ENCODE measurements around the gene VPS72. TPM values are rescaled to one million over a fixed set of nuclear protein-coding genes. Genes with fewer than 3 reads are reported as not detected.

Gene VPS72
- polyA plus RNA-seq, 1 experiment: 71.0 TPM

DNA sequence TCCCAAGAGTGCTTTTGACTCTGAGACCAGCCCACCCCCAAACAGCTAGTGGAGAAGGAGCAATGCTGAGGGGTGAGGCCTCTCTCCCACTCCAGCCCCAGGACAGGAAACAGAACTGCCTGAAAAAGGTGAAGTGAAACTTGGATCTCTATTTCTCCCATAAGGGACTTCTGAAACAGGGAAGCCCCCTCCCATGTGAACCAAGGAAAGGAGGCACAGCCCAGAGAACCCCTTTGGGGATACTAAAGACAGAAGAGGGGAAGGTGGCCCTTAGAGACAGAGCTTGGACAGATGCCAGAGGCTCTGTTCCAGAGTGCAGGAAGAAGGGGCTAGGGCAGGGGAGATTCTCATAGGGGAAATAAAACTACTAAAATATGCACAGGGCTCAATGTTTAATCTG, 30.6 kb downstream of the VPS72 start:
- TF ChIP-seq, protein P1, sequence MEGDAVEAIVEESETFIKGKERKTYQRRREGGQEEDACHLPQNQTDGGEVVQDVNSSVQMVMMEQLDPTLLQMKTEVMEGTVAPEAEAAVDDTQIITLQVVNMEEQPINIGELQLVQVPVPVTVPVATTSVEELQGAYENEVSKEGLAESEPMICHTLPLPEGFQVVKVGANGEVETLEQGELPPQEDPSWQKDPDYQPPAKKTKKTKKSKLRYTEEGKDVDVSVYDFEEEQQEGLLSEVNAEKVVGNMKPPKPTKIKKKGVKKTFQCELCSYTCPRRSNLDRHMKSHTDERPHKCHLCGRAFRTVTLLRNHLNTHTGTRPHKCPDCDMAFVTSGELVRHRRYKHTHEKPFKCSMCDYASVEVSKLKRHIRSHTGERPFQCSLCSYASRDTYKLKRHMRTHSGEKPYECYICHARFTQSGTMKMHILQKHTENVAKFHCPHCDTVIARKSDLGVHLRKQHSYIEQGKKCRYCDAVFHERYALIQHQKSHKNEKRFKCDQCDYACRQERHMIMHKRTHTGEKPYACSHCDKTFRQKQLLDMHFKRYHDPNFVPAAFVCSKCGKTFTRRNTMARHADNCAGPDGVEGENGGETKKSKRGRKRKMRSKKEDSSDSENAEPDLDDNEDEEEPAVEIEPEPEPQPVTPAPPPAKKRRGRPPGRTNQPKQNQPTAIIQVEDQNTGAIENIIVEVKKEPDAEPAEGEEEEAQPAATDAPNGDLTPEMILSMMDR (IDR thresholded peaks at IDR 0.05; ENCODE audit: insufficient read depth, low read depth, low read length): no peak
- H3K36me3 ChIP-seq (ENCODE audit: control insufficient read depth, insufficient read depth, low read length): peaks cover 25% of the 10 kb centered on the region
- POLR2A ChIA-PET: no interaction called here
- CTCF ChIA-PET: interaction anchor here (10.0 kb wide), 1 partner anchor 59 kb away, joined by 124 read pairs; no protein-coding TSS in a partner anchor
- no peak for DNase-seq (ENCODE audit: low read depth)
- H3K27me3 ChIP-seq (ENCODE audit: control insufficient read depth, insufficient read depth, low read length): no peaks in the 10 kb centered on the region
- no peak overlapping the region for H3K4me3 ChIP-seq (ENCODE audit: low read depth, low read length)

DNA sequence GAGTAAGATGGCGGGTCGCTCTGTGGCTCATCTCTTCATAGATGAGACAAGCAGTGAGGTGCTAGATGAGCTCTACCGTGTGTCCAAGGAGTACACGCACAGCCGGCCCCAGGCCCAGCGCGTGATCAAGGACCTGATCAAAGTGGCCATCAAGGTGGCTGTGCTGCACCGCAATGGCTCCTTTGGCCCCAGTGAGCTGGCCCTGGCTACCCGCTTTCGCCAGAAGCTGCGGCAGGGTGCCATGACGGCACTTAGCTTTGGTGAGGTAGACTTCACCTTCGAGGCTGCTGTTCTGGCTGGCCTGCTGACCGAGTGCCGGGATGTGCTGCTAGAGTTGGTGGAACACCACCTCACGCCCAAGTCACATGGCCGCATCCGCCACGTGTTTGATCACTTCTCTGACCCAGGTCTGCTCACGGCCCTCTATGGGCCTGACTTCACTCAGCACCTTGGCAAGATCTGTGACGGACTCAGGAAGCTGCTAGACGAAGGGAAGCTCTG, 31.2 kb downstream of the VPS72 start:
- CTCF ChIA-PET: interaction anchor here (0.9 to 10.0 kb wide), 3 partner anchors 58 to 135 kb away, joined by 3 to 124 read pairs (median 3); no protein-coding TSS in a partner anchor
- TF ChIP-seq, protein P1 (IDR thresholded peaks at IDR 0.05; ENCODE audit: insufficient read depth, low read depth, low read length): no peak
- Histone ChIP-seq H3K27me3 (ENCODE audit: control insufficient read depth, insufficient read depth, low read length) (no peaks in the 10 kb centered on the region), H3K36me3 (ENCODE audit: control insufficient read depth, insufficient read depth, low read length) (peaks cover 25% of the 10 kb centered on the region), H3K4me3 (ENCODE audit: low read depth, low read length) (no peak overlapping the region)
- DNase-seq (ENCODE audit: low read depth): no peak
- POLR2A ChIA-PET: no interaction called here

DNA sequence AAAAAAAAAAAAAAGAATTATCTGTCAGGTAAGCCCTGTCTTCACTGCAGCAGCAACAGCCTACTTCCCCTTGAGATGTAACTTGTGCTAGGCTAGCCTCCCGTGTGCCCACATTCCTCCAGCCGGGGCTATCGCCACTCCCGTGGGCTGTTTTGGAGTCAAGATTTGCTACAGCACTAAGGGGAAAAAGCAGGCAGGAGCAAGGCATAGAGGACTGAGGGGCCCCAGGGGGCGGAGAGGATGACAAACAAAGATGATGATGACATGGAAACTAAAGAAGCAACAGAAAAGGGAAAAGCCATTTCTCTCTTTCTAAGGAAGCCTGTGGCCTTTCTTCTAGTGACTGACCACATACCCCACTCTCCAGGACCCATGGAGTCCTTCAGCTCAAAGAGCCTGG, 31.7 kb downstream of the VPS72 start:
- POLR2A ChIA-PET: no interaction called here
- Histone ChIP-seq H3K27me3 (ENCODE audit: control insufficient read depth, insufficient read depth, low read length) (no peaks in the 10 kb centered on the region), H3K4me3 (ENCODE audit: low read depth, low read length) (no peak overlapping the region), H3K36me3 (ENCODE audit: control insufficient read depth, insufficient read depth, low read length) (peaks cover 25% of the 10 kb centered on the region)
- CTCF ChIA-PET: interaction anchor here (0.9 to 10.0 kb wide), 3 partner anchors 58 to 134 kb away, joined by 3 to 124 read pairs (median 3); no protein-coding TSS in a partner anchor
- DNase-seq (ENCODE audit: low read depth): no peak
- TF ChIP-seq, protein P1 (IDR thresholded peaks at IDR 0.05; ENCODE audit: insufficient read depth, low read depth, low read length): no peak

DNA sequence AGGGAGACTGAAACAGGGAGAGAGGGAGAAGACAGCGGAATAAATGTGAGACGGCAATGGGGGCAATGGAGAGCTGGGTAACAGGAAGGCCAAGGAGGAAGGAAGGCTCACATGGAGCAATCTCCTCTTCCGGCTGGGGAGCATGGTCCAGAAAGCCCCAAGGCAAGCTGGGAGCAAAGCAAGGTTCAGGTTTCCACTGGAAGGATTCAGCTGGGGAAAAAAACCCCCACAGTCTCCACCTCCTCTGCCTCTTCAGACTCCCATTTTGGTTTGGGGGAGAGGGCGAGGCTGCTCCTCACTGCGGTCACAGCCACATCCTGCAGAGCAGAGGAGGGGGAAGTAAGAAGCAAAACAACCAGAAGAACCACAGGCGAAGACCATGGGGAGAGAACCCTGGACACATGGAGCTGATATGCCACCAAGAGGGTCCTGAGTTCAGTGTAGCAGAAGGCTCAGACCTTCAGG, 32.9 kb downstream of the VPS72 start:
- POLR2A ChIA-PET: no interaction called here
- DNase-seq (ENCODE audit: low read depth): no peak

DNA sequence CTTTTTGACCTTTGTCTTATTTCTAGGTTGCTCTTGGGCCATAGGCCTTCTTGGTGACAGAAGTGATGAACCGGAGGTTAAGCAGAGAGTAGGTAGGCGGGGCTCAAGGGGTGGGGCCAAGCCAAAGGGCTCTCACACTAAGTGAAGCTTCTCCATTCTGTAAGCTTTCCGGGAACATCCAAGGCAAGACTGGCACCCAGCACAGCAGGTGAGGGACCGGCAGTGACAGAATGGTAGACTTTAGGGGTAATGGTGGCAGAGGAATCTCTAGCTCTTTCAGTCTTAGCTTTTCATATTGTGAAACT, 33.5 kb downstream of the VPS72 start, which contains the start of gene TNFAIP8L2:
TSS of gene TNFAIP8L2 (plus strand) at position 135 of the 305 bp plus-strand sequence. CDS start 2,049 bp downstream, outside the sequence.
- no peak for DNase-seq (ENCODE audit: low read depth)
- POLR2A ChIA-PET: no interaction called here
- Histone ChIP-seq H3K27me3 (ENCODE audit: control insufficient read depth, insufficient read depth, low read length) (no peaks in the 10 kb centered on the region), H3K4me3 (ENCODE audit: low read depth, low read length) (no peak within 1 kb of the TSS), H3K36me3 (ENCODE audit: control insufficient read depth, insufficient read depth, low read length) (peaks cover 21% of the 10 kb centered on the region)
- CTCF ChIA-PET: interaction anchor here (0.6 to 10.0 kb wide), 8 partner anchors 11 to 132 kb away, joined by 3 to 124 read pairs (median 4); no protein-coding TSS in a partner anchor
- TF ChIP-seq, protein P1 (IDR thresholded peaks at IDR 0.05; ENCODE audit: insufficient read depth, low read depth, low read length): no peak

More for the DNA sequence above, 32.9 kb downstream of the VPS72 start:
- Histone ChIP-seq H3K27me3 (ENCODE audit: control insufficient read depth, insufficient read depth, low read length) (no peaks in the 10 kb centered on the region), H3K36me3 (ENCODE audit: control insufficient read depth, insufficient read depth, low read length) (peaks cover 25% of the 10 kb centered on the region), H3K4me3 (ENCODE audit: low read depth, low read length) (no peak overlapping the region)
- TF ChIP-seq, protein P1 (IDR thresholded peaks at IDR 0.05; ENCODE audit: insufficient read depth, low read depth, low read length): no peak
- CTCF ChIA-PET: interaction anchor here (0.5 to 10.0 kb wide), 9 partner anchors 12 to 133 kb away, joined by 3 to 124 read pairs (median 4); no protein-coding TSS in a partner anchor
